ENCODE data around the gene ACYP2. TPM values are rescaled to one million over a fixed set of nuclear protein-coding genes. Genes with fewer than 3 reads are reported as not detected.

Gene ACYP2
- total RNA-seq, 1 donor from 2014 or later = 11.8 TPM

GRCh38 chr2:54336136-54336976, 220.9 kb downstream of the ACYP2 start:
- H3K27me3 Mint-ChIP-seq (ENCODE audit: low read depth) = peaks cover 3% of the 10 kb centered on the region
- TF ChIP-seq CTCF (IDR thresholded peaks at IDR 0.05; ENCODE audit: unreplicated experiment) = no peak
- no peaks in the 10 kb centered on the region for H3K36me3 Mint-ChIP-seq
- H3K9me3 Mint-ChIP-seq = no peaks in the 10 kb centered on the region
- no peak overlapping the region for H3K4me3 Mint-ChIP-seq
- no peak for DNase-seq (ENCODE audit: low spot score in 2 of 2, unreplicated experiment in 2 of 2)
- no peak overlapping the region for H3K27ac Mint-ChIP-seq
- no peaks in the 10 kb centered on the region for H3K4me1 Mint-ChIP-seq

GRCh38 chr2:54336977-54337255, 221.5 kb downstream of the ACYP2 start:
- no peak overlapping the region for H3K27ac Mint-ChIP-seq
- no peaks in the 10 kb centered on the region for H3K36me3 Mint-ChIP-seq
- H3K4me1 Mint-ChIP-seq = no peaks in the 10 kb centered on the region
- H3K27me3 Mint-ChIP-seq (ENCODE audit: low read depth) = peaks cover 3% of the 10 kb centered on the region
- H3K9me3 Mint-ChIP-seq = no peaks in the 10 kb centered on the region
- no peak for DNase-seq (ENCODE audit: low spot score in 2 of 2, unreplicated experiment in 2 of 2)
- no peak for TF ChIP-seq CTCF (IDR thresholded peaks at IDR 0.05; ENCODE audit: unreplicated experiment)
- H3K4me3 Mint-ChIP-seq = no peak overlapping the region

GRCh38 chr2:54341656-54342055, 226.2 kb downstream of the ACYP2 start:
- no peak overlapping the region for H3K4me3 Mint-ChIP-seq
- peaks cover 6% of the 10 kb centered on the region for H3K9me3 Mint-ChIP-seq
- H3K27me3 Mint-ChIP-seq (ENCODE audit: low read depth) = no peaks in the 10 kb centered on the region
- H3K36me3 Mint-ChIP-seq = no peaks in the 10 kb centered on the region
- H3K4me1 Mint-ChIP-seq = no peaks in the 10 kb centered on the region
- TF ChIP-seq CTCF (IDR thresholded peaks at IDR 0.05; ENCODE audit: unreplicated experiment) = no peak
- DNase-seq (ENCODE audit: low spot score in 2 of 2, unreplicated experiment in 2 of 2) = no peak
- H3K27ac Mint-ChIP-seq = no peak overlapping the region

GRCh38 chr2:54342603-54343002, 227.2 kb downstream of the ACYP2 start:
- Mint-ChIP-seq H3K4me3 (no peak overlapping the region), H3K36me3 (no peaks in the 10 kb centered on the region), H3K27ac (no peak overlapping the region), H3K4me1 (no peaks in the 10 kb centered on the region), H3K27me3 (ENCODE audit: low read depth) (no peaks in the 10 kb centered on the region), H3K9me3 (peaks cover 6% of the 10 kb centered on the region)
- TF ChIP-seq CTCF (IDR thresholded peaks at IDR 0.05; ENCODE audit: unreplicated experiment) = no peak
- DNase-seq (ENCODE audit: low spot score in 2 of 2, unreplicated experiment in 2 of 2) = no peak

- Mint-ChIP-seq H3K9me3 (peaks cover 6% of the 10 kb centered on the region), H3K4me3 (no peak overlapping the region), H3K27ac (no peak overlapping the region), H3K36me3 (no peaks in the 10 kb centered on the region), H3K4me1 (peaks cover under 1% of the 10 kb centered on the region), H3K27me3 (ENCODE audit: low read depth) (no peaks in the 10 kb centered on the region)
- no peak for TF ChIP-seq CTCF (IDR thresholded peaks at IDR 0.05; ENCODE audit: unreplicated experiment)
- no peak for DNase-seq (ENCODE audit: low spot score in 2 of 2, unreplicated experiment in 2 of 2)
Observed at GRCh38 chr2:54347622-54348021, 232.2 kb downstream of the ACYP2 start.
